Left renal cortex interstitium (tissue), 4 donors: ENCODE measurements around the gene MTR. TPM values are rescaled to one million over a fixed set of nuclear protein-coding genes. Genes with fewer than 3 reads are reported as not detected.
"Not testable (repeated sequence)": the region's sequence is repeated elsewhere in the genome, so short reads cannot be mapped to it uniquely, and the experiment has no call there.

Experiments used
- DNase-seq, 4 donors: peaks; one replicate each; pipeline ENCODE4 v3.0.0-alpha.2; 2013; ENCODE audit warnings: low read depth in 4 of 4, low spot score in 2 of 4, missing footprints in 1 of 4
- polyA plus RNA-seq, 4 donors: library from polyadenylated mRNA; unstranded; fragments of 120-200 nt; gene quantifications; one replicate each; pipeline ENCODE4 v1.2.1, GENCODE V29; 2013; ENCODE audit not compliant: insufficient read length in 4 of 4

Gene MTR
- polyA plus RNA-seq, 4 donors, result 27.7 to 43.5 (median 37.6) TPM

- DNase-seq, result no peak
Observed at GRCh38 chr1:236829085-236829484, 34.0 kb downstream of the MTR start.

- no peak for DNase-seq
Observed at GRCh38 chr1:236830116-236830515, 35.0 kb downstream of the MTR start.

GRCh38 chr1:236830560-236830959, 35.5 kb downstream of the MTR start:
- DNase-seq, result no peak

GRCh38 chr1:236833575-236833974, 38.5 kb downstream of the MTR start:
- DNase-seq, result no peak

GRCh38 chr1:236834876-236835275, 39.8 kb downstream of the MTR start:
- no peak for DNase-seq

GRCh38 chr1:236835491-236835890, 40.4 kb downstream of the MTR start:
- DNase-seq, result no peak

- DNase-seq, result no peak
Observed at GRCh38 chr1:236836157-236836556, 41.1 kb downstream of the MTR start.

- DNase-seq, result no peak
Observed at GRCh38 chr1:236837115-236837514, 42.0 kb downstream of the MTR start.

GRCh38 chr1:236837897-236838296, 42.8 kb downstream of the MTR start:
- DNase-seq, result no peak

- DNase-seq, result no peak
Observed at GRCh38 chr1:236841341-236841740, 46.2 kb downstream of the MTR start.

GRCh38 chr1:236844499-236845271, 49.6 kb downstream of the MTR start:
- no peak for DNase-seq

- no peak for DNase-seq
Observed at GRCh38 chr1:236845830-236846229, 50.7 kb downstream of the MTR start.

- DNase-seq, result no peak
Observed at GRCh38 chr1:236848274-236848923, 53.3 kb downstream of the MTR start.

GRCh38 chr1:236850077-236850979, 55.2 kb downstream of the MTR start:
- DNase-seq, result no peak

GRCh38 chr1:236851871-236852270, 56.8 kb downstream of the MTR start:
- DNase-seq, result no peak

- no peak for DNase-seq
Observed at GRCh38 chr1:236853921-236854604, 59.0 kb downstream of the MTR start.

GRCh38 chr1:236854605-236854983, 59.5 kb downstream of the MTR start:
- DNase-seq, result no peak

GRCh38 chr1:236856649-236857048, 61.6 kb downstream of the MTR start:
- DNase-seq, result not testable (repeated sequence)

- DNase-seq, result no peak
Observed at GRCh38 chr1:236858165-236858564, 63.1 kb downstream of the MTR start.

GRCh38 chr1:236860101-236860500, 65.0 kb downstream of the MTR start:
- DNase-seq, result no peak

GRCh38 chr1:236860674-236861073, 65.6 kb downstream of the MTR start:
- DNase-seq, result no peak
